KOPT-K1 (cell line): Measurements from ENCODE around the gene MRPL10.

Experiments used
- H3K27ac ChIP-seq: fragments of 200-600 bp; sonication (generic); 2 replicates; pipeline ENCODE4 v1.5.1; 2016; ENCODE audit warnings: antibody characterized with exemption, mild to moderate bottlenecking, low read depth, low read length; ENCODE audit not compliant: poor library complexity, severe bottlenecking
- H3K36me3 ChIP-seq: fragments of 200-600 bp; sonication (generic); 2 replicates; pipeline ENCODE4 v1.5.1; 2017; ENCODE audit warnings: antibody characterized with exemption, mild to moderate bottlenecking, low read length, moderate library complexity; ENCODE audit not compliant: insufficient read depth
- H3K9me3 ChIP-seq: fragments of 200-600 bp; sonication (generic); 2 replicates; pipeline ENCODE4 v1.5.1; 2017; ENCODE audit warnings: antibody characterized with exemption, low read length, mild to moderate bottlenecking; ENCODE audit not compliant: insufficient read depth, poor library complexity, severe bottlenecking

Gene MRPL10

GRCh38 chr17:47831003-47831933 is at the start of gene MRPL10, which contains the start of gene LRRC46:
Gene MRPL10, minus strand, starts transcription at chr17:47831541. Its CDS starts 30 bp downstream, at chr17:47831511.
Gene LRRC46, plus strand, starts transcription at chr17:47831670. Its CDS starts 320 bp downstream, at chr17:47831990.
- no peaks in the 10 kb centered on the region for H3K9me3 ChIP-seq
- H3K27ac ChIP-seq, result peak within 1 kb of the TSS; percentile 82
- H3K36me3 ChIP-seq, result peaks cover 39% of the 10 kb centered on the region

GRCh38 chr17:47879776-47880454 is 48.6 kb upstream of the MRPL10 start:
- Histone ChIP-seq H3K9me3 (no peaks in the 10 kb centered on the region), H3K36me3 (no peaks in the 10 kb centered on the region), H3K27ac (no peak overlapping the region)

GRCh38 chr17:47879028-47879585 is 47.8 kb upstream of the MRPL10 start:
- no peaks in the 10 kb centered on the region for H3K36me3 ChIP-seq
- no peak overlapping the region for H3K27ac ChIP-seq

GRCh38 chr17:47878203-47879027 is 47.1 kb upstream of the MRPL10 start:
- Histone ChIP-seq H3K27ac (no peak overlapping the region), H3K9me3 (no peaks in the 10 kb centered on the region), H3K36me3 (no peaks in the 10 kb centered on the region)

More at GRCh38 chr17:47879028-47879585, 47.8 kb upstream of the MRPL10 start:
- no peaks in the 10 kb centered on the region for H3K9me3 ChIP-seq

GRCh38 chr17:47877368-47878034 is 46.2 kb upstream of the MRPL10 start:
- no peaks in the 10 kb centered on the region for H3K9me3 ChIP-seq
- no peak overlapping the region for H3K27ac ChIP-seq

GRCh38 chr17:47875011-47875985 is 44.0 kb upstream of the MRPL10 start:
- Histone ChIP-seq H3K9me3 (no peaks in the 10 kb centered on the region), H3K27ac (no peak overlapping the region), H3K36me3 (no peaks in the 10 kb centered on the region)

More at GRCh38 chr17:47877368-47878034, 46.2 kb upstream of the MRPL10 start:
- no peaks in the 10 kb centered on the region for H3K36me3 ChIP-seq

GRCh38 chr17:47873200-47874090 is 42.1 kb upstream of the MRPL10 start:
- no peaks in the 10 kb centered on the region for H3K36me3 ChIP-seq
- H3K27ac ChIP-seq, result no peak overlapping the region
- no peaks in the 10 kb centered on the region for H3K9me3 ChIP-seq

- Histone ChIP-seq H3K9me3 (no peaks in the 10 kb centered on the region), H3K27ac (no peak overlapping the region), H3K36me3 (no peaks in the 10 kb centered on the region)
These were observed 41.4 kb upstream of the MRPL10 start for GRCh38 chr17:47872651-47873161.

- H3K36me3 ChIP-seq, result no peaks in the 10 kb centered on the region
- no peak overlapping the region for H3K27ac ChIP-seq
- no peaks in the 10 kb centered on the region for H3K9me3 ChIP-seq
These were observed 40.8 kb upstream of the MRPL10 start for GRCh38 chr17:47872019-47872650.

GRCh38 chr17:47871048-47871447 is 39.7 kb upstream of the MRPL10 start:
- Histone ChIP-seq H3K36me3 (no peaks in the 10 kb centered on the region), H3K9me3 (no peaks in the 10 kb centered on the region), H3K27ac (no peak overlapping the region)

- Histone ChIP-seq H3K36me3 (no peaks in the 10 kb centered on the region), H3K9me3 (no peaks in the 10 kb centered on the region), H3K27ac (no peak overlapping the region)
These were observed 38.7 kb upstream of the MRPL10 start for GRCh38 chr17:47870056-47870455.

GRCh38 chr17:47869114-47869513 is 37.8 kb upstream of the MRPL10 start:
- no peaks in the 10 kb centered on the region for H3K36me3 ChIP-seq
- no peak overlapping the region for H3K27ac ChIP-seq
- H3K9me3 ChIP-seq, result no peaks in the 10 kb centered on the region
